ENCODE data around the gene AR.
"Not testable (repeated sequence)": the region's sequence is repeated elsewhere in the genome, so short reads cannot be mapped to it uniquely, and the experiment has no call there.

AR gene

DNA sequence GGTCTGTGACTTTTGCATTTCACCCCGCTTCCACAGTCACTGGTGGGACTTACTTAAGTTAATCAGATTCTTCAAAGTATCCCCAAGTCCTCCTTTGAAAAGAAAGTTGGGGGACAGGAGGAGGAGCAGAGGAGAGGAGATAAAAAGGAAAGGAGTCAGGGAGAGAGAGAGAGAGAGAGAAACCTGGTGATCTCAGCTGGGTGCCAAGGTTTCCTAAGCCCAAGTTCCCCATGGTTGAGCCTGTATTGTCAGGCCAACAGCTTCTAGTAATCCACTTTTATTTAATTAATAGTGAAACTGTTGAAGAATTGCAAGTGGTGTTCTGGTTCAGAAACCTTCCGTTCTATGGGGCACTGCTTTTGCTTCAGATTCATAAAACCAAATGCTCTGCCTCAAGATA, 91.6 kb downstream of the AR start:
- DNase-seq: no peak

DNA sequence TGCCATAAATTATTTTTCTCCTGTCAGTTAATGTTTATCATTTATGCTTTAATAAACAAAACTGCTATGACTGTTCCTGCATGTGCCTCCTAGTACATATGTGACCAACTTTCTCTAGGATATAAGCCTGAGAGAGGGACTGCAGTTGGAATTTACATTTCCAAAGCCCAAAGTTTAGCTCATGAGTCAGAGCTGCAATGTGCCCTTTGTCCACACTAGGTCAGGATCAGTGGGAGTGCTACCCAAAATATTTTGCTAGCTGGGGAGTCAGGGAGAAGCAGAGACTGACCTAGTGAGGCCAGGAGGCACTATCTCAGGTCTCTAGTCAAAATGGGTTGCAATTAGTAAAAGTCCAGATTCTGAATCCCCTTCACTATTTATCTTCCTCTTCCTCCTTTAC, 92.7 kb downstream of the AR start:
- no peak for DNase-seq

DNA sequence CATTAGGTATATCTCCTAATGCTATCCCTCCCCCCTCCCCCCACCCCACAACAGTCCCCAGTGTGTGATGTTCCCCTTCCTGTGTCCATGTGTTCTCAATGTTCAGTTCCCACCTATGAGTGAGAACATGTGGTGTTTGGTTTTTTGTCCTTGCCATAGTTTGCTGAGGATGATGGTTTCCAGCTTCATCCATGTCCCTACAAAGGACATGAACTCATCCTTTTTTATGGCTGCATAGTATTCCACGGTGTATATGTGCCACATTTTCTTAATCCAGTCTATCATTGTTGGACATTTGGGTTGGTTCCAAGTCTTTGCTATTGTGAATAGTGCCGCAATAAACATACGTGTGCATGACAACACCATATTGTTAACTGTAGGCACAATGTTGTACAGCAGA, 93.5 kb downstream of the AR start:
- DNase-seq: not testable (repeated sequence)

- DNase-seq: no peak
These were observed 104.5 kb downstream of the AR start for GRCh38 chrX:67648361-67648760.

DNA sequence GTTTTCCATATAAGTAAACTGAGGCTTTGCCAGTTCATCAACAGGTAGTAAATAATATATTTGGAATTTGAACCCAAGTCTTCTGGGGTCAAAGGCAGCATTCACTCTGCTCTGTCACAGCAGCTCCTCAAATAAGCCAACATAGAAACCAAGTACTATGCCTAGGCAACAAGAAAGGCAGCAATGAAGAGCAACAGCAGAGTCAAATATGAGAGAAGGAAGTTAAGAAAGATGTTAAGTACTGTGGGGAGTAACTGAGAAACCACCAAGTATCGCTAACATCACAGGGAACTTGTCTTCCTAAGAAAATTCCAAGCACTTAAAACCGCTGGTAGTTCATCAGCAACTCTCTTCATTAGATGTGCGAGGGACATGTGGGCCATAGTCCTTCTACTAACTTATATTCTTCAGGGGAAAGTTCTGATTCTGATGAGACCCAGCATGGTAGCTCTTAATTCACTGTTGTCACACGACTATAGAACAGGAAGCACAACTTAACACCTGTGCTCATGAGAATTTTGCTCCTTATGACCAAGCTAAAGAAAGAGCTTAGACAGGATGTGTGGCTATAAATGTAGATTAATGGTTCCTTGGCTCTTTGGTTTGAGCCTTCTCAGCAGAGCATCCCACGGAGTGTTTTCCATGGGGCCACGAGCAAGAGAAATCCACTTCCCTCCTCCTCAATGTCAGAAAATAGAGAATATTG, 107.8 kb downstream of the AR start:
- no peak for DNase-seq

DNA sequence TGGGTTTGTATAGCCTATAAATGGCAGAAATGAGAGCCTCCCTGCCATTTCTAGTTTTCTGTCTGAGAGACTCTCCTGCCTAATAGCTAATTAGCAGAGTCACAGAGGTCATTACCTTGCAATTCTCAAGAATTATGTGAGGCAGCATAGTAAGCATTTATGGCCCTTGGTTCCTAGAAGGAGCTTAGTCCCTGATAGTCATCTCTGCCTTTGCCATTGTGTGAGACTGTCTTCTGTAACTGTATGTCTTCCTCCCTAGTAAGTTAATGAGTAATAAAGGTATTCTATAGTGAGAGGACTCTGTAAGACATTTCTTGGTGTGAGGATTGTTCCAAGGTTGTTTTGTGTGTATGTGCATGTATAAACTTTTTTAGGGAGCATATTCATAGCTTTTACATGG, 108.7 kb downstream of the AR start:
- DNase-seq: no peak

DNA sequence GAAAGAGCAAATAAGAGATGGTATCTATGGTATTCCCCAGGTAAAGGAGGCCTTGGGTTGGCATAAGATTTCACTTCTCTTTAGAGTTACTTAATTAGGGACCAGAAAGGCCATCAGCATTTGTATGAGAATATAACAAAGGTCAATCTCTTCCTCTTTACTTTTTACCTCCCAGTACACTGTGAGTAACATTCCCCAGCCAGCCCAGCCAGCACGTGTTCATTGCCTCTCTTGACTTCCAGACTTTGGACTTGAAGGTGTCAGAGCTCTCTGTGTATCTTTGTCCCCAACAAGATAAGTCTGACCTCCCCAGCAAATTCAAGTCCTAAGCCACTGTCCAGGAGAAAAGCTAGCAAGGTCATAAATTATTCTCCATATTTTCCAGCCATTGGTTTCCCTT, 110.5 kb downstream of the AR start:
- DNase-seq: no peak

- DNase-seq: no peak
These were observed 121.8 kb downstream of the AR start for GRCh38 chrX:67665583-67665982.

GRCh38 chrX:67670717-67671116, 126.9 kb downstream of the AR start:
- not testable (repeated sequence) for DNase-seq

- DNase-seq: no peak
These were observed 130.0 kb downstream of the AR start for GRCh38 chrX:67673741-67674274.

GRCh38 chrX:67674741-67675140, 130.9 kb downstream of the AR start:
- no peak for DNase-seq

DNA sequence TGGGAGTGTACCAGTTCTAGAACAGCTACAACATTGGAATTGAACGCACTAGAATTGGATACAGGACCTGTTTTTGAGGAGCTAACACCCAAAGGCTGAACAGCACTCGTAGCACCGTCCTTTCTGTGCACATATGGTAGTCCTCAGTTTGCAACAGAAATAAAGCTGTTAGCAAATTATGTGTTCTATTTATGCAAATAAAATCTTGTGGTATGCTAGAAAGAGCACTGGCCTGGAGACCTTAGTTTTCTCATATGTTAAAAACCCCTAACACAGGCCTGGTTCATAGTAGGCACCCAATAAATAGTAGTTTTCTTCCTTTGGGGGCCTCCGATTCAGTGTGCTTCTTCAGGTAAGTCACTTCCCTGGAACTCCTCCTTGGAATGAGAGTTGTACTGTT, 140.3 kb downstream of the AR start:
- DNase-seq: no peak

GRCh38 chrX:67692246-67692645, 148.4 kb downstream of the AR start:
- DNase-seq: no peak

GRCh38 chrX:67693928-67694327, 150.1 kb downstream of the AR start:
- DNase-seq: no peak

DNA sequence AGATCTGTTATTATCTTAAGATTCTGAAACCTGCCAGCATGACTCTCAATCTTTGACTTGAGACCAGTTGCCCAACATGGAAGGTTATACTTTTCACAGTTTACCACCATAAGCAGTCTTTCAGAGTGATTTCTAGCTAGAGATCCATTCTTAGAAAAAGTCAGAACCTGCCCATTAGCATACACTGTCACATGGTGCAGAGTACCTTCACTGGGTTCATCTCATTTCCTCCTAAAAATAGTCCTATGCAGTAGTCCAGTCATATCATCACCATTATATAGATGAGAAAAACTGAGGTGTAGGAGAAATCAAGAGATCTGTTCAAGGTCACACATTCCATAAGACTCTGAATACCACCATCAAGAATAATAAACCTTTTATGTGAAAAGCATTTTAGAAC, 153.6 kb downstream of the AR start:
- no peak for DNase-seq

GRCh38 chrX:67700602-67701001, 156.8 kb downstream of the AR start:
- DNase-seq: no peak

- no peak for DNase-seq
These were observed 170.2 kb downstream of the AR start for GRCh38 chrX:67714004-67714403.

GRCh38 chrX:67717571-67717970, 173.8 kb downstream of the AR start:
- DNase-seq: no peak

DNA sequence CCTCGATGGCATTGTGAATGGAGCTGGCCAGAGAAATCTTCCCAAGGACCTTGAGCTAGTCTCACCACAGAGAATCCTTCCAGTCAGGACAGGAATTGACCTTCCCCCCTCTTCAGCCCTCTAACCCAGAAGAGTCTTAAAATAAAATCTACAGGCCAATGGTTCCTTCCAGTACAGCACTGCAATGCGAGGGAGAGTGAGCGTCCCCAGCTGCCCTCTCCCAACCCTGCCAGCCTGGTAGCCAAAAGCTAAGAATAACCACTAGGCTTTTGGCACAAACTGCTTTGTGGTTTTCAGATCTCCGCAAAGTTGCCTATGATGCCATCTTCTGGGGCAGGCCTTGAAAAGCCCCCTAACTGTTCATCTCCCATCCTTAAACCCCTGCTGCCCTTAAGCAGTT, 175.1 kb downstream of the AR start:
- DNase-seq: no peak

DNA sequence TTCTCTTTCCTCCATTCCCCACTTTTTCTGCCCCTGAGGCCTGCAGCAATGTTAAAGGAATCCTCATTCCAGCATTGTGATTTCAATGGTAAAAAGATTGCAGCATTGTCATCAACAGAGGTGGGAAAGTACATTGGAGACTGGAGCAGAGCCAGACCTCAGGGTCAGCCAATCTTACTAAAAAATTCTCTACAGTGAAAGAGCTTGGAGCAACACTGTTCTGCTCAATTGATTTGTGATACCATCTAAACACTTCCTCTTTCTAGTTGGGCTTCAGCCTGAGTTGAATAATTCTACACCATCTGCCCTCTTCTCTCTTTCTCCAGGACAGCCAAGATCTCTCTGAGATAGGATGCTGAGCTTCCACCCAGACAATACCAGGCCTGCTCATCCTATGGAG, 176.5 kb downstream of the AR start:
- no peak for DNase-seq

GRCh38 chrX:67721321-67721720, 177.5 kb downstream of the AR start:
- DNase-seq: no peak

DNA sequence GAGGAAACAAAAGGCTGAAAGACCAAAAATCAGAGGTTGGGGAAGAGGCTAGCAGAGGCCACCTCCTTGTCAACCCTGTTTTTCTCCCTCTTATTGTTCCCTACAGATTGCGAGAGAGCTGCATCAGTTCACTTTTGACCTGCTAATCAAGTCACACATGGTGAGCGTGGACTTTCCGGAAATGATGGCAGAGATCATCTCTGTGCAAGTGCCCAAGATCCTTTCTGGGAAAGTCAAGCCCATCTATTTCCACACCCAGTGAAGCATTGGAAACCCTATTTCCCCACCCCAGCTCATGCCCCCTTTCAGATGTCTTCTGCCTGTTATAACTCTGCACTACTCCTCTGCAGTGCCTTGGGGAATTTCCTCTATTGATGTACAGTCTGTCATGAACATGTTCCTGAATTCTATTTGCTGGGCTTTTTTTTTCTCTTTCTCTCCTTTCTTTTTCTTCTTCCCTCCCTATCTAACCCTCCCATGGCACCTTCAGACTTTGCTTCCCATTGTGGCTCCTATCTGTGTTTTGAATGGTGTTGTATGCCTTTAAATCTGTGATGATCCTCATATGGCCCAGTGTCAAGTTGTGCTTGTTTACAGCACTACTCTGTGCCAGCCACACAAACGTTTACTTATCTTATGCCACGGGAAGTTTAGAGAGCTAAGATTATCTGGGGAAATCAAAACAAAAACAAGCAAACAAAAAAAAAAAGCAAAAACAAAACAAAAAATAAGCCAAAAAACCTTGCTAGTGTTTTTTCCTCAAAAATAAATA, 179.9 kb downstream of the AR start:
- DNase-seq: no peak

DNA sequence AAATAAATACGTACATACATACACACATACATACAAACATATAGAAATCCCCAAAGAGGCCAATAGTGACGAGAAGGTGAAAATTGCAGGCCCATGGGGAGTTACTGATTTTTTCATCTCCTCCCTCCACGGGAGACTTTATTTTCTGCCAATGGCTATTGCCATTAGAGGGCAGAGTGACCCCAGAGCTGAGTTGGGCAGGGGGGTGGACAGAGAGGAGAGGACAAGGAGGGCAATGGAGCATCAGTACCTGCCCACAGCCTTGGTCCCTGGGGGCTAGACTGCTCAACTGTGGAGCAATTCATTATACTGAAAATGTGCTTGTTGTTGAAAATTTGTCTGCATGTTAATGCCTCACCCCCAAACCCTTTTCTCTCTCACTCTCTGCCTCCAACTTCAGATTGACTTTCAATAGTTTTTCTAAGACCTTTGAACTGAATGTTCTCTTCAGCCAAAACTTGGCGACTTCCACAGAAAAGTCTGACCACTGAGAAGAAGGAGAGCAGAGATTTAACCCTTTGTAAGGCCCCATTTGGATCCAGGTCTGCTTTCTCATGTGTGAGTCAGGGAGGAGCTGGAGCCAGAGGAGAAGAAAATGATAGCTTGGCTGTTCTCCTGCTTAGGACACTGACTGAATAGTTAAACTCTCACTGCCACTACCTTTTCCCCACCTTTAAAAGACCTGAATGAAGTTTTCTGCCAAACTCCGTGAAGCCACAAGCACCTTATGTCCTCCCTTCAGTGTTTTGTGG, 180.7 kb downstream of the AR start:
- DNase-seq: no peak

GRCh38 chrX:67725471-67725870, 181.7 kb downstream of the AR start:
- no peak for DNase-seq

All from activated gamma-delta T cell (primary cell).